Measurements from ENCODE around the gene SPRN. TPM values are rescaled to one million over a fixed set of nuclear protein-coding genes. Genes with fewer than 3 reads are reported as not detected.

The SPRN gene
- total and polyA plus RNA-seq, 2 of the 4 experiments (the other 2 are of a cell fraction), result 0.36 to 2.3 TPM

DNA sequence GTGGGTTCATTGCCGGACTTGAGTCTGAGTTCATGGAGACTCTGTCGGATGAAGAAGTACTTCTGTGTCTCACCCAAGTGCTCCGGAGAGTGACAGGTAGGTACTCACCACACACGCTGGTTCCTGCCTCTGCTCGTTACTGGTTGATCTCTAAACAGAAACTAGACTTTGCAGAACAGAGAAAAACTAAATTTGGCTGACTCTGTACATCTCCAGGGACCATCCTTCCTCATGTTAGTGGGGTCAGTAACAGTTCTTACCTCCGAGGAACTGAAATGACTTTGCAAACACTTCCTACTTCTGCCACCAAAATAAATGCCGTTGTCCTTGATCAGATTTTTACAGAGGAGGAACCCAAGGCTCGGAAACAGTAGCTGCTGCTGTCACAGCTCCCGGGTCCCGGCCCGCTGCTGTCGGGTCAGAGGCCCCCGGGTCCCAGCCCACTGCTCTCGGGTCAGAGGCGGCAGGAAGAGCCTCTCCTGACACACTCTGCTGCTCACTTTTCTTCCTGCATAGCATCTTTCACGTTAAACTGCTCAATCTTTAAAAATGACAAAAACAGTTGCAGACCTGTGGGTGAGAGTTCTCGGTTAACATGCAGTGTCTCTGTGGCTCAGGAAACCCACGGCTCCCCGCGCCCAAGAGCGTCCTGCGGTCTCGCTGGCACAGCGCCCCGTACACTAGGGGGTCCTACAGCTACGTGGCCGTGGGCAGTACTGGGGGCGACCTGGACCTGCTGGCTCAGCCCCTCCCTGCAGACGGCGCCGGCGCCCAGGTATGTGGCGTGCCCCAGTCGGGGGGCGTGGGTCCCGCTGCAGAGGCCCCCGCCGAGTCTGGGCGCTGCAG lies 35.2 kb downstream of the SPRN start:
- Histone ChIP-seq H4K20me1 (ENCODE audit: insufficient read depth, low read length) (no peaks in the 10 kb centered on the region), H2AFZ (replicated peaks; ENCODE audit: low read length, poor library complexity) (no peak overlapping the region), H3K4me2 (ENCODE audit: low read depth, low read length) (no peak overlapping the region), H3K79me1 (ENCODE audit: low read depth in 1 of 2, low read length in 2 of 2) (no peaks in the 10 kb centered on the region), H3K23ac (ENCODE audit: low read depth, low read length) (no peak overlapping the region), H3K14ac (replicated peaks; ENCODE audit: low read depth, low read length) (no peak overlapping the region), H2AK5ac (ENCODE audit: low read depth, low read length) (no peak overlapping the region), H3K56ac (ENCODE audit: extremely low read depth, insufficient read depth, low read length) (no peak overlapping the region), H4K8ac (ENCODE audit: low read depth in 2 of 2, low read length in 2 of 2) (no peak overlapping the region), H2BK15ac (ENCODE audit: low read depth, low read length) (no peak overlapping the region), H2AK9ac (replicated peaks; ENCODE audit: low read depth, low read length, poor library complexity) (no peak overlapping the region), H3K4me3 (ENCODE audit: insufficient read depth, low read depth, low read length) (no peak overlapping the region), H3K9ac (ENCODE audit: low read depth, low read length) (no peak overlapping the region), H3K36me3 (ENCODE audit: control insufficient read depth, insufficient read depth, low read length) (peaks cover 11% of the 10 kb centered on the region; the same call in 1 of the 2 replicates), H4K91ac (ENCODE audit: insufficient read depth, low read depth, low read length) (no peak overlapping the region), H2BK20ac (ENCODE audit: low read depth, low read length) (no peak overlapping the region), H3K9me1 (ENCODE audit: insufficient read depth, low read length) (no peaks in the 10 kb centered on the region; the same call in 1 of the 2 replicates), H3K4ac (ENCODE audit: low read depth, low read length) (no peak overlapping the region), H3K9me3 (ENCODE audit: control insufficient read depth, insufficient read depth, low read length) (no peaks in the 10 kb centered on the region), H3K4me1 (ENCODE audit: control insufficient read depth, insufficient read depth, low read length) (no peaks in the 10 kb centered on the region), H3K18ac (ENCODE audit: low read depth, low read length) (no peak overlapping the region), H3K27me3 (ENCODE audit: control insufficient read depth, insufficient read depth, low read length) (no peaks in the 10 kb centered on the region), H2BK5ac (ENCODE audit: low read depth, low read length, poor library complexity, severe bottlenecking) (no peak overlapping the region), H4K5ac (ENCODE audit: low read depth, low read length) (no peak overlapping the region), H3K27ac (ENCODE audit: insufficient read depth, low read length) (no peak overlapping the region), H2BK120ac (ENCODE audit: low read depth, low read length) (no peak overlapping the region)
- CTCF ChIA-PET, result no interaction called here
- TF ChIP-seq RCOR1 (IDR thresholded peaks at IDR 0.05; ENCODE audit: insufficient replicate concordance, low read length) (no peak), MXI1 (IDR thresholded peaks at IDR 0.05; ENCODE audit: borderline replicate concordance, low read depth, low read length) (no peak), CEBPB (IDR thresholded peaks at IDR 0.05; ENCODE audit: low read depth, low read length) (no peak), BHLHE40 (IDR thresholded peaks at IDR 0.05; ENCODE audit: low read depth, low read length) (no peak), ELK1 (IDR thresholded peaks at IDR 0.05; ENCODE audit: borderline replicate concordance, low read depth, low read length) (no peak), POLR2A (IDR thresholded peaks at IDR 0.05; ENCODE audit: low read depth, low read length) (no peak), USF2 (IDR thresholded peaks at IDR 0.05; ENCODE audit: low read depth, low read length) (no peak), MAZ (IDR thresholded peaks at IDR 0.05; ENCODE audit: borderline replicate concordance, low read depth, low read length) (no peak), RAD21 (IDR thresholded peaks at IDR 0.05; ENCODE audit: low read length) (no peak), CHD1 (IDR thresholded peaks at IDR 0.05; ENCODE audit: low read depth, low read length) (no peak), SMC3 (IDR thresholded peaks at IDR 0.05; ENCODE audit: low read depth, low read length) (no peak), FOS (IDR thresholded peaks at IDR 0.05; ENCODE audit: low read depth, low read length) (no peak), MAFK (IDR thresholded peaks at IDR 0.05; ENCODE audit: low read depth, low read length) (no peak), NFE2L2 (IDR thresholded peaks at IDR 0.05; ENCODE audit: low read depth, low read length) (no peak)
- no peak for ATAC-seq (ENCODE audit: low read depth)
- intact Hi-C loops (cut with micrococcal nuclease), result no loop called here
- WGBS, 2 experiments (ENCODE audit: extremely low coverage in 2 of 2, insufficient read length in 1 of 2), result 87% methylated on average over 13 of the region's 39 CpGs; no CpG with 5 or more reads in 1 of the 2 experiments
- no peak for DNase-seq
- POLR2A ChIA-PET (ENCODE audit: unreplicated experiment), result no interaction called here
- BruUV-seq (replicated peaks), result no TSS peak
- in situ Hi-C loops (cut with MboI; ENCODE audit: low sequenced_read_pairs), result no loop called here
- dilution Hi-C loops (cut with HindIII; ENCODE audit: low sequenced_read_pairs, unreplicated experiment), result no loop called here

Data from IMR-90 (cell line).